ENCODE measurements around the gene NAV3. TPM values are rescaled to one million over a fixed set of nuclear protein-coding genes. Genes with fewer than 3 reads are reported as not detected.

Gene NAV3
- total RNA-seq, 2 experiments from 2014 or later, result not detected

GRCh38 chr12:78210506-78210860 lies 379.8 kb downstream of the NAV3 start:
- DNase-seq (no peak), ATAC-seq (no peak)
- intact Hi-C loops (cut with micrococcal nuclease), result no loop called here
- Mint-ChIP-seq H3K4me3 (no peak overlapping the region), H3K36me3 (ENCODE audit: low read depth) (no peaks in the 10 kb centered on the region), H3K4me1 (ENCODE audit: low read depth) (no peaks in the 10 kb centered on the region), H3K27me3 (no peaks in the 10 kb centered on the region), H3K27ac (no peak overlapping the region), H3K9me3 (peaks cover 1% of the 10 kb centered on the region)
- CTCF ChIA-PET, result no interaction called here
- POLR2A ChIA-PET, result no interaction called here
- TF ChIP-seq, protein P1, sequence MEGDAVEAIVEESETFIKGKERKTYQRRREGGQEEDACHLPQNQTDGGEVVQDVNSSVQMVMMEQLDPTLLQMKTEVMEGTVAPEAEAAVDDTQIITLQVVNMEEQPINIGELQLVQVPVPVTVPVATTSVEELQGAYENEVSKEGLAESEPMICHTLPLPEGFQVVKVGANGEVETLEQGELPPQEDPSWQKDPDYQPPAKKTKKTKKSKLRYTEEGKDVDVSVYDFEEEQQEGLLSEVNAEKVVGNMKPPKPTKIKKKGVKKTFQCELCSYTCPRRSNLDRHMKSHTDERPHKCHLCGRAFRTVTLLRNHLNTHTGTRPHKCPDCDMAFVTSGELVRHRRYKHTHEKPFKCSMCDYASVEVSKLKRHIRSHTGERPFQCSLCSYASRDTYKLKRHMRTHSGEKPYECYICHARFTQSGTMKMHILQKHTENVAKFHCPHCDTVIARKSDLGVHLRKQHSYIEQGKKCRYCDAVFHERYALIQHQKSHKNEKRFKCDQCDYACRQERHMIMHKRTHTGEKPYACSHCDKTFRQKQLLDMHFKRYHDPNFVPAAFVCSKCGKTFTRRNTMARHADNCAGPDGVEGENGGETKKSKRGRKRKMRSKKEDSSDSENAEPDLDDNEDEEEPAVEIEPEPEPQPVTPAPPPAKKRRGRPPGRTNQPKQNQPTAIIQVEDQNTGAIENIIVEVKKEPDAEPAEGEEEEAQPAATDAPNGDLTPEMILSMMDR (IDR thresholded peaks at IDR 0.05), result no peak

GRCh38 chr12:78210894-78211302 lies 380.2 kb downstream of the NAV3 start:
- Mint-ChIP-seq H3K27me3 (no peaks in the 10 kb centered on the region), H3K4me1 (ENCODE audit: low read depth) (no peaks in the 10 kb centered on the region), H3K4me3 (no peak overlapping the region), H3K9me3 (peaks cover 1% of the 10 kb centered on the region), H3K36me3 (ENCODE audit: low read depth) (no peaks in the 10 kb centered on the region), H3K27ac (no peak overlapping the region)
- DNase-seq (no peak), ATAC-seq (no peak)
- ChIA-PET CTCF (no interaction called here), POLR2A (no interaction called here)
- intact Hi-C loops (cut with micrococcal nuclease), result no loop called here
- TF ChIP-seq, protein P1 (IDR thresholded peaks at IDR 0.05), result no peak

DNA sequence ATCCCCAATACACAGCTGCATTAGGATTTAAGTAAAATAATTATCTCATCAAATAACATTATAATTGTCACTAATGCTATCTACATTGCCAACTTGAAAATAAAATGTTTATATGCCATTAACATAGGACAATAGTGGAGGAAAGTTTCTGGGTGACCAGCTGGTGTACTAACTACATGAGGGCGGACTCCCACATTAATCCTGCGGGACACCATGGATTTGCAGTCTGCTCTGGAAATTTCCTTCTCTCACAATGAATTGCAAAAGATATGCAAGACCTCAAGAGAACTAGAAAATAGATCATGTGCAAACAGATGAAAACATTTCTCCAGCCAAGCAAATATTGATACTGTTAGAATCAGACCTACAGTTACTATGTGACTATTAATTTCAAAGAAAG lies 390.1 kb downstream of the NAV3 start:
- H3K4me3 Mint-ChIP-seq, result no peak overlapping the region
- CTCF ChIA-PET, result no interaction called here
- intact Hi-C loops (cut with micrococcal nuclease), result no loop called here
- H3K9me3 Mint-ChIP-seq, result peaks cover 1% of the 10 kb centered on the region
- no peaks in the 10 kb centered on the region for H3K27me3 Mint-ChIP-seq
- no peaks in the 10 kb centered on the region for H3K4me1 Mint-ChIP-seq (ENCODE audit: low read depth)
- POLR2A ChIA-PET, result no interaction called here
- ATAC-seq (no peak), DNase-seq (no peak)
- H3K27ac Mint-ChIP-seq, result no peak overlapping the region
- H3K36me3 Mint-ChIP-seq (ENCODE audit: low read depth), result no peaks in the 10 kb centered on the region
- TF ChIP-seq, protein P1 (IDR thresholded peaks at IDR 0.05), result no peak

- no peak for DNase-seq
- Mint-ChIP-seq H3K27ac (no peak overlapping the region), H3K4me1 (ENCODE audit: low read depth) (no peaks in the 10 kb centered on the region), H3K36me3 (ENCODE audit: low read depth) (no peaks in the 10 kb centered on the region), H3K9me3 (peaks cover 5% of the 10 kb centered on the region), H3K27me3 (no peaks in the 10 kb centered on the region), H3K4me3 (no peak overlapping the region)
- intact Hi-C loops (cut with micrococcal nuclease), result no loop called here
- CTCF ChIA-PET, result no interaction called here
- TF ChIP-seq, protein P1 (IDR thresholded peaks at IDR 0.05), result no peak
- POLR2A ChIA-PET, result no interaction called here
- ATAC-seq, result no peak
These were observed 393.5 kb downstream of the NAV3 start for GRCh38 chr12:78224154-78224553.

GRCh38 chr12:78226763-78227162 lies 396.1 kb downstream of the NAV3 start:
- CTCF ChIA-PET, result no interaction called here
- DNase-seq (no peak), ATAC-seq (no peak)
- no peak overlapping the region for H3K27ac Mint-ChIP-seq
- POLR2A ChIA-PET, result no interaction called here
- intact Hi-C loops (cut with micrococcal nuclease), result no loop called here
- no peak overlapping the region for H3K4me3 Mint-ChIP-seq
- no peaks in the 10 kb centered on the region for H3K27me3 Mint-ChIP-seq
- peaks cover 7% of the 10 kb centered on the region for H3K9me3 Mint-ChIP-seq
- TF ChIP-seq, protein P1 (IDR thresholded peaks at IDR 0.05), result no peak
- H3K36me3 Mint-ChIP-seq (ENCODE audit: low read depth), result no peaks in the 10 kb centered on the region
- H3K4me1 Mint-ChIP-seq (ENCODE audit: low read depth), result no peaks in the 10 kb centered on the region

Data from activated CD8-positive, alpha-beta T cell treated with anti-CD3 and anti-CD28 coated beads for 36 hours (primary cell).